Keratinocyte (primary cell): Measurements from ENCODE around the gene GPS1.

Experiments used
- EZH2 ChIP-seq: IDR thresholded peaks from one replicate; pipeline ENCODE4 v1.6.1; 2012; ENCODE audit warnings: inconsistent platforms, mild to moderate bottlenecking, low read length, moderate library complexity
- TF ChIP-seq, protein P1 (sequence below), 3 experiments: IDR thresholded peaks in 1 of 3; conservative IDR thresholded peaks in 1 of 3; optimal IDR thresholded peaks in 1 of 3; 2 replicates in 2 of 3; 3 replicates in 1 of 3; pipeline versions ENCODE3 to v1.5.1; 2011; ENCODE audit warnings: low read length in 3 of 3, mild to moderate bottlenecking in 3 of 3, moderate library complexity in 2 of 3, control low read depth in 1 of 3, inconsistent platforms in 1 of 3; ENCODE audit not compliant: insufficient read depth in 2 of 3; ENCODE audit errors: extremely low read depth in 1 of 3

GRCh38 chr17:82083533-82084359, 32.0 kb downstream of the GPS1 start:
- TF ChIP-seq, protein P1, sequence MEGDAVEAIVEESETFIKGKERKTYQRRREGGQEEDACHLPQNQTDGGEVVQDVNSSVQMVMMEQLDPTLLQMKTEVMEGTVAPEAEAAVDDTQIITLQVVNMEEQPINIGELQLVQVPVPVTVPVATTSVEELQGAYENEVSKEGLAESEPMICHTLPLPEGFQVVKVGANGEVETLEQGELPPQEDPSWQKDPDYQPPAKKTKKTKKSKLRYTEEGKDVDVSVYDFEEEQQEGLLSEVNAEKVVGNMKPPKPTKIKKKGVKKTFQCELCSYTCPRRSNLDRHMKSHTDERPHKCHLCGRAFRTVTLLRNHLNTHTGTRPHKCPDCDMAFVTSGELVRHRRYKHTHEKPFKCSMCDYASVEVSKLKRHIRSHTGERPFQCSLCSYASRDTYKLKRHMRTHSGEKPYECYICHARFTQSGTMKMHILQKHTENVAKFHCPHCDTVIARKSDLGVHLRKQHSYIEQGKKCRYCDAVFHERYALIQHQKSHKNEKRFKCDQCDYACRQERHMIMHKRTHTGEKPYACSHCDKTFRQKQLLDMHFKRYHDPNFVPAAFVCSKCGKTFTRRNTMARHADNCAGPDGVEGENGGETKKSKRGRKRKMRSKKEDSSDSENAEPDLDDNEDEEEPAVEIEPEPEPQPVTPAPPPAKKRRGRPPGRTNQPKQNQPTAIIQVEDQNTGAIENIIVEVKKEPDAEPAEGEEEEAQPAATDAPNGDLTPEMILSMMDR (optimal IDR thresholded peaks at IDR 0.05 in 1 of 3, IDR thresholded peaks at IDR 0.05 in 1 of 3, conservative IDR thresholded peaks at IDR 0.05 in 1 of 3; ENCODE audit: extremely low read depth in 1 of 3, insufficient read depth in 2 of 3, low read length in 3 of 3), result no peak
- TF ChIP-seq EZH2, result no peak
